ENCODE results near the gene TBC1D24.
"Not testable (repeated sequence)": the region's sequence is repeated elsewhere in the genome, so short reads cannot be mapped to it uniquely, and the experiment has no call there.

TBC1D24 gene

DNA sequence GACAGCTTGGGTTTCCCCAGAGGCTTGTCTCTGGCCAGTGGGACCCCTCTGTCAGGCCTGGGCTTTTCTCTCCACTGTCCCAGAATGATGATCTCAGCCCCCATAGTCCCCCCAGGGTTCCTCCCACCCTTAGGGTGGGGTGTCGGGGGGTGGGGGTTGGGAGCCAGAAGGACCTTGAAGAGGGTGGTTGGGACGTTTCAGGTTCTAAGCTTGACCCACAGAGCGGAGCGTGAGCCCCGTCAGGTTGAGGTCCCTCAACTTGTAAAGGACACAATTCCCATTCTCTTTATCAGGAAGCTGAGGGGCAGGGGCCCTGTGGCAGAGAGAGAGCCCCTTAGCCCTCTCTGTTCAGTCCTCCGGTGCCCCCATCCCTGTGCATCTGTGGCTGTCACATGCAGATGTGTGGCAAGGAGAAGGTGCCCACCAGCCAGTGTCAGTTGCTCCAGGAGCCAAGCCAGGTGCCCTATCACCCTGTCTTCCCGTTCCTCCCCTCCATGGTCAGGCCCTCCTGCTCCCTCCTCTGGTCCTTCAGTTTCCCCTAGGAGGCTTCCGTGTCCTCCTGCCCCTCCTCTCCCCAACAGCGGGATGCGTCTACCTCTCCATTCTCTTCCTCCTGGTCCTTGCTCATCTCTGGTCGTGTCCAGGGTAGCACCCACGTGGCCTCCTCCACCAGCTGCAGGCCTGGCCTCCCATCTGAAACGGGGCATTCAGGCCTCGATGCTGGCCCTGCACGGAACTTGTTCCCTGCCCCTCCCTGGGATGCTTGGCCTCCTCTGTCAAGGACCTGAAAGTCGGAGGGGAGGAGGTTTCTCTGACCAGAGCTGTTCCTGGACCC is 5.3 kb upstream of the TBC1D24 start:
- DNase-seq = no peak

DNA sequence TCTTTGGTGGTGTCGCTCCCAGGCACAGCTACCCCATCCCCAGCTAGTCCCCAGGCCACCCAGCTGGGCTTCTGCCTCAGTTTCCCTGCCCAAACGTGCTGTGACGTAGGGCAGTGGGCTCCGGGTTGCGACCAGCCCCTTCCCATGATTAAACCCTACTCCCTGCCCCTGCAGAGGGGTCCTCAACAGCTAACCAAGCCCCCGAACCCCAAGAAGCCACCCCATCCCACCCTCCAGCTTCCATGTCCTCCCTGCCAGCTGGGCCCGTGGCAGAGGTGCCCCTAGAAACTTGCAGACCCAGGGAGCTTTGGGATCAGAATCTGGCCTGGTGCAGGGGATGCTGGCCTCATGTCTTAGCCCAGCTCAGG is 4.7 kb upstream of the TBC1D24 start:
- no peak for DNase-seq

DNA sequence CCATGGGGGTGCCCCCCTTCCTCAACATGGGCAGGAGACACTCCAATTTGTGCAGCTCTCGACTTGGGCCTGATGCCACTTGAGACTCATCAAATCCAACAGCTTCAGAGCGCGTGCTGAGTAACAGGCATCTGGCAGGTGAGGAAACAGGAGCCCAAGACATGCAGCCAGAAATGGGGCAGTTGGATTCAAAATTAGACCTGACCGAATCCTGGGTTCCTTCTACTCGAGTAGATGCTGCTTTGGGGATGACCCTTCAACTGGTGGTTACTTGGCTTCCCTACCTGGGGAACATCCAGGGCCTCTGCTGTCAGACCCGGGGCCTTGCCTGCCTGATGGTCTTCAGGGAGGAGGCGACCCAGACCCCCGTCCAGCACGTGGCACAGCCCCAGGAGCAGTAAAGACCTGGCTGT is 4.3 kb upstream of the TBC1D24 start:
- no peak for DNase-seq

DNA sequence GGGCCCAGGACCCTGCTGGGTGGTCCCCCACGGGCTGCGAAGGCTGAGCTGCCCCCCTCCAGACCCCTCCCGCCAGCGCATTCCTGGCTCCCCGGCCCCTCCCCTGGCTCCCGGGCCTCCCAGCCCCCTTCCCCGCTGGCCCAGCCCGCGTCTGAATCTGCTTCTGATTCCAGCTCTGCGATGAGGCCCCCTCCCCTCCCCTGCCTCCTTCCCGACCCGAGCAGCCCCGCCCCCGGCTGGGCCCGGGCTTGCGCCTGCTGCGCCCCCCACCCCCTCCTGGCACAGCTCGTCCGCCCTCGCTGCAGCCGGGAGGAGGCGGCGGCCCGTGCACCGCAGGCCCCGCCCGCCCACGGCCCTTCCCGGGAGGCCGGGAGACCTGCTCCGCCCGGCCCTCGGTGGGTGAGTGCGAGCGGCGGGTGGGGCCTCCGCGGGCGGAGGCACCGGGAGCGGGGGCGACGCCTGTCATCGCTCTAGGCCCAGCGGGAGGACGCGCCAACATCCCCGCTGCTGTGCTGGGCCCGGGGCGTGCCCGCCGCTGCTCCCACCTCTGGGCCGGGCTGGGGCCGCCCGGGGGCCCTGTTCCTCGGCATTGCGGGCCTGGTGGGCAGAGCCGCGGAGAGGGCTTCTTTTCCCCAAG is 3.8 kb upstream of the TBC1D24 start, which contains the start of gene NTN3:
Gene NTN3, plus strand, starts transcription at position 282 of the 637 bp plus-strand sequence. CDS start 405 bp downstream, outside the sequence.
- no peak for DNase-seq

DNA sequence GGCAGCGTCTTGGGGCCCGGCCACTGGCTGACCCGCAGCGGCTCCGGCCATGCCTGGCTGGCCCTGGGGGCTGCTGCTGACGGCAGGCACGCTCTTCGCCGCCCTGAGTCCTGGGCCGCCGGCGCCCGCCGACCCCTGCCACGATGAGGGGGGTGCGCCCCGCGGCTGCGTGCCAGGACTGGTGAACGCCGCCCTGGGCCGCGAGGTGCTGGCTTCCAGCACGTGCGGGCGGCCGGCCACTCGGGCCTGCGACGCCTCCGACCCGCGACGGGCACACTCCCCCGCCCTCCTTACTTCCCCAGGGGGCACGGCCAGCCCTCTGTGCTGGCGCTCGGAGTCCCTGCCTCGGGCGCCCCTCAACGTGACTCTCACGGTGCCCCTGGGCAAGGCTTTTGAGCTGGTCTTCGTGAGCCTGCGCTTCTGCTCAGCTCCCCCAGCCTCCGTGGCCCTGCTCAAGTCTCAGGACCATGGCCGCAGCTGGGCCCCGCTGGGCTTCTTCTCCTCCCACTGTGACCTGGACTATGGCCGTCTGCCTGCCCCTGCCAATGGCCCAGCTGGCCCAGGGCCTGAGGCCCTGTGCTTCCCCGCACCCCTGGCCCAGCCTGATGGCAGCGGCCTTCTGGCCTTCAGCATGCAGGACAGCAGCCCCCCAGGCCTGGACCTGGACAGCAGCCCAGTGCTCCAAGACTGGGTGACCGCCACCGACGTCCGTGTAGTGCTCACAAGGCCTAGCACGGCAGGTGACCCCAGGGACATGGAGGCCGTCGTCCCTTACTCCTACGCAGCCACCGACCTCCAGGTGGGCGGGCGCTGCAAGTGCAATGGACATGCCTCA is 3.1 kb upstream of the TBC1D24 start:
- no peak for DNase-seq

DNA sequence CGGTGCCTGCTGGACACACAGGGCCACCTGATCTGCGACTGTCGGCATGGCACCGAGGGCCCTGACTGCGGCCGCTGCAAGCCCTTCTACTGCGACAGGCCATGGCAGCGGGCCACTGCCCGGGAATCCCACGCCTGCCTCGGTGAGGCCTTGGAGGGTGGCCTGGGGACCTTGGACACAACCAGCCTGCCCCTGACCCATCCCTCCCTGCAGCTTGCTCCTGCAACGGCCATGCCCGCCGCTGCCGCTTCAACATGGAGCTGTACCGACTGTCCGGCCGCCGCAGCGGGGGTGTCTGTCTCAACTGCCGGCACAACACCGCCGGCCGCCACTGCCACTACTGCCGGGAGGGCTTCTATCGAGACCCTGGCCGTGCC is 2.5 kb upstream of the TBC1D24 start:
- no peak for DNase-seq

DNA sequence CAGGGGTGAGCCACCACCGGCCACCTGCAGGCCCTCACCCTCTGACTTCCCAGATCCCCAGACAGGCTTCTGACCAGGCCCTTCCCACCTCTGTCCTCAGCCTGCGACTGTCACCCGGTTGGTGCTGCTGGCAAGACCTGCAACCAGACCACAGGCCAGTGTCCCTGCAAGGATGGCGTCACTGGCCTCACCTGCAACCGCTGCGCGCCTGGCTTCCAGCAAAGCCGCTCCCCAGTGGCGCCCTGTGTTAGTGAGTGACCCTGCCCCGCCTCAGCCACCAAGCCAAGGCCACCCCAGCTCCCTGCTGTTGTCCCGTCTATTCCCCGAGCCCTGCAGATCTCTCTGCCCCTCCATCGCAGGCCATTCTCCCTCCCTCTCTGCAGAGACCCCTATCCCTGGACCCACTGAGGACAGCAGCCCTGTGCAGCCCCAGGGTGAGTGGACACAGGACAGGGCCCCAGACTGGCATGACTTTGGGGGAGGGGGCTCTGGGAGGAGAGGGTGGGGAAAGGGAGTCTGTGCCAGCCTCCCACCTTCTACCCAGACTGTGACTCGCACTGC is 2.0 kb upstream of the TBC1D24 start:
- DNase-seq = no peak

DNA sequence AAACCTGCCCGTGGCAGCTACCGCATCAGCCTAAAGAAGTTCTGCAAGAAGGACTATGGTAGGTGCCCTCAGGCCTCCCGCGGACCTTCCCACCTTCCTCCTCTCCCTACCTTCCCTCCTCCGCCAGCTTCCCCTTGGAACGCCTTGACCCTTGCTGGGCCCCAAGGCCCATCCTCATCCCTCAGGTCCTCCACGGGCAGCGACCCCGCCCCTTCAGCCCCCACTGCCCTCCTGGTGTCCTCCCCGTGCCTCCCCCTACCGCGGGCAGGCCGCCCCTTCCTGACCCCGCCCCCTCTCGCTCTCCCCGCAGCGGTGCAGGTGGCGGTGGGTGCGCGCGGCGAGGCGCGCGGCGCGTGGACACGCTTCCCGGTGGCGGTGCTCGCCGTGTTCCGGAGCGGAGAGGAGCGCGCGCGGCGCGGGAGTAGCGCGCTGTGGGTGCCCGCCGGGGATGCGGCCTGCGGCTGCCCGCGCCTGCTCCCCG is 1.4 kb upstream of the TBC1D24 start:
- no peak for DNase-seq

DNA sequence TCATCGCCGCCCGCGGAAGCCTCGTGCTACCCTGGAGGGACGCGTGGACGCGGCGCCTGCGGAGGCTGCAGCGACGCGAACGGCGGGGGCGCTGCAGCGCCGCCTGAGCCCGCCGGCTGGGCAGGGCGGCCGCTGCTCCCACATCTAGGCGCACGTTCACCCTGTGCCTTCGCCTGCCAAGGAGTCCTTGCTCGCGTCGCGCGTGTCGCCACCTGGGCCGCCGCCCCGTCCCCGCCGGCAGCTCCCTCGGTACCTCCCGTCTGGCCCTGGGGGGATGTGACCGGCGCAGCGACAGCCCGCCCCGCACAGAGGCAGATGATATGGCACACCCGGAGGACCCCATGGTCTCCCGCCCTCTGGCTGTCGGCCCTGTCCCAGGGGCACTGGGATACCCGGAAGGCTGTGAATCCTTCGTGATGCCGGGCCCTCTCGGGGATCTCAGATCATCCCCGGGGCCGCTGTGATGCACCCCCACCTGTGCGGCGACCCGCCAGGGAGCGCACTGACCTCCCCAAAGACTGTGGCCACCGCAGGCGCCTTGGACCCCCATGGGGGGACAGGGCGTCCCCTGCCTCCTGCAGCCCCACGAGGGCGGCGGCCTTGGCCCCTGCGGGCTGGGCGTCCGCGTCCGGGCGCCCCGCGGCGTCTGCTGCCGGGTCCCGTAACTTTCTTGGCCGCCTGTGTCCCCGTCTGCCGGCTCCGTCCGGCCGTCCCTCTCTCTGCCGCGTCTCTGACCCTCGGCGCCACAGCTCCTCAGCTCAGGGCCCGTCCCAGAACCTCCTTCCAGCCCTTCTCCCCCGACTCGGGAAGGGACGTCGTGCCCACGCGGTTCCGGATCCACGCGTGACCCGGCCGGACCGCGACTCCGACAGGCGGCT is 689 bp upstream of the TBC1D24 start:
- DNase-seq = peak; percentile 30

DNA sequence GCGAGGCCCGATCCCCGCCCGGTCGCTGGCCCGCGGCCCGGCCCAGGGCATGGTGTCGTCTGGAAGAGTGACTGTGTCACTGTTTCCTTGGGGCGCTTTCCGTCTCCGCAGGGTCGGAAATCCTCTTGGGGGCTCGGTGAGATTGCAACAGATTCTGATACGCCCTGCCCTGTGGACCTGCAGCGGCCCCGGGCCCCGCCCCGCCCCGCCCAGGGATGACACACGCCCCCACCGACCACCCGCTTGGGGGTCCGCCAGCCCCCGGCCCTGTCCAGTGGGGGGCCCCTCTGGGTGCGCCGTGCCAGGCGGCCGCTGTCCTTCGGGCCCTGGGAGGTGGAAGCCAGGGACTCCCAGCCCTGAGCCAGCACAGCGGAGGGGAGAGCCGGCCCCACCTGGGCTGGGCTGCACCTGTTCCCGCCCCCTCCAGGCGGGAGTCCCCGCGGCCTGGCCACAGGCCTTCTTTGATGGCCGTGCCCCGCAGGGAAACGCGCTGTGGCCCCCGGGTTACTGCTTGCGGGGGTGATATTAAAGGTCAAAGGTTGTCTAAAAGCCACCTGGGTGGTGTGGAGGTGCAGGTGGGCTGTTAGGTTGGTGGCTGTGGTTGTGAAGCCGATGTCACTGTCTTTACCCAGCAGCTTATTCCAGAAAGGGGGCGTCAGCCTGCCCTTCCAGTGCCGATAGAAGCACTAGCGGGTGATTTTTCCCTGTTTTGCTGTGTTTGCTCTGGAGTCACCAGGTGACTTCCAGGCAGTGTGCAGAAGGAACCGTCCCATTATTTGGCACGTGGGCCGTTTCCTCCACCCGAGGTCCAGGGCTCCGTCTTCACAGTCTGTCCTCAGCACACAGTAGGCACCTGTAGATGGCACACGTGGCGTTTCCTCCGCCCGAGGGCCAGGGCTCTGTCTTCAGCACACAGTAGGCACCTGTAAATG is 752 bp downstream of the TBC1D24 start:
- DNase-seq = no peak

DNA sequence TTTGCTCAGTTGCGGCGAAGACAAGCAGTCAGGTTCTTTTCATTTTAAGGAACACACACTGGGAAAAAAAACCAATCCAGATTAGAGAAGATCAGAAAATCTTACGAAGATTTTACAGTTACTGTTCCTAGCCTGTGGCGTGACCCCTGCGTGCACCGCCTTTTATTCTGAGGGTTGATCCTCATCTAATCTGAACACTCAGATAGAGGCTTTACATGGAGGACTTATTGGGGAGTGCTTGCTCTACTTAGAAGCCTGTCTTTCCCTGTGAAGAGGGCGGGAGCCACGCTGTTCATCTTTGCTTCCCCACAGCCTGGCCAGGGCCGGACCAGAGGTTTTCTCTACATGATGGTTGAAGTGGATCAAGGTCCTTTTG is 1.4 kb downstream of the TBC1D24 start:
- DNase-seq = no peak

DNA sequence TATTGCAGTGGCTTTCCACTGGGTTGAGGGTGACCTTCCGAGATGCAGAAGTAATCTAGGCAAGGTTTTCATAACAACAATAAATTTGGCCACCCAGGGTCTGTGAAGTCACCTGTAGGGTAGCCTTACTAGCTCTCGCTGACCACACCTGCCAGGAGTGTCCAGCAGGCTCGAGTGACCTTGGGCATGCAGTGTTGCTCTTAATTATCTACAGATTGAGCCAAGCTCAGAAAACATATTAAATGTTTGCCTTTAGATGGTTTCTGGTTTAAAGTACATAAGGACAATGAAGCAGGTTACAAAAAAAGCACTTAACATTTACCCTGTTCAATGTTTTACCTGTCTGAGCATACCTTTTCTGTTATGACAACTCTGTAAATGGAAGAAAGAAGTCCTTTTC is 1.8 kb downstream of the TBC1D24 start:
- no peak for DNase-seq

DNA sequence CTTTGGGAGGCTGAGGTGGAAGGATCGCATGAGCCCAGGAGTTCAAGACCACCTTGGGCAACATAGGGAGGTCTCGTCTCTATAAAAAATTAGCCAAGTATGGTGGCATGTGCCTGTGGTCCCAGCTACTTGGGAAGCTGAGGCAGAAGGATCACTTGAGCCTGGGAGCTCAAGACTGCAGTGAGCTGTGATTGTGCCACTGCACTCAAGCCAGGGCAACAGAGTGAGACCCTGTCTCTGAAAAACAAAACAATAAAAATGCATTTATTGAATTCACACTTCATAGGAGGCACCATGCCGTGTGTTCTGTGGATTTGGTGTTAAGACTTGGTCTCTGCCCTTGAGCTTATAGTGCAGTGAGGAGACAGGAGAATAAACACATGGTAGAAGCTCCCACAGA is 2.4 kb downstream of the TBC1D24 start:
- DNase-seq = no peak

DNA sequence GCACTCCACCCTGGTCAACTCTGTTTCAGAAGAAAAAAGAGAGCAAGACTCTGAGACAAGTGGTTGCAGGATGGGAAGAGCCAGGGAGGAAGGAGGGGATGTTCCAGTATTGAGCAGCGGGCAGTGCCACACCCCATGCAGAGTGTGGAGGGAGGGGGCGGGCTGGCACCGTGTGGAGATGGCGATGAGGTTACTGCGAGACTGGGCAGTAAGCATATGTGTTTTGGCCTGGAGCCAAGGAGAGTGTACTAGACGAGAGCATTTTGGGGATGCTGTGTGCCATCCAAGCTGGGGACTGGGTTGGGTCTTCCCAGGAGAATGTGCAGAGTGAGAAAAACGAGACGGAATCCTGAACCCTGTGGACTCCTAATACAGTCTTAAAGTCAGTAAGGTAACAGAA is 3.4 kb downstream of the TBC1D24 start:
- no peak for DNase-seq

DNA sequence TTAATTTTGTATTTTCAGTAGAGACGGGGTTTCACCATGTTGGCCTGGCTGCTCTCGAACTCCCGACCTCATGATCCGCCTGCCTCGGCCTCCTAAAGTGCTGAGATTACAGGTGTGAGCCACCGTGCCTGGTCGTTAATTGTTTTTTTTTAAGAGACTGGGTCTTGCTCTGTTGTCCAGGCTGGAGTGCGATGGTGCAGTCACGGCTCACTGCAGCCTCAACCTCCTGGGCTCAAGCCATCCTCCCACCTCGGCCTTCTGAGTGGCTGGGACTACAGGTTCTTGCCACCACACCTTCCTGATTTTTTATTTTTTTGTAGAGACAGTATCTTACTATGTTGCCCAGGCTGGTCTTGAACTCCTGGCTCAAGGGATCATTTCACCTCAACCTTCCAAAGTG is 5.1 kb downstream of the TBC1D24 start:
- not testable (repeated sequence) for DNase-seq

DNA sequence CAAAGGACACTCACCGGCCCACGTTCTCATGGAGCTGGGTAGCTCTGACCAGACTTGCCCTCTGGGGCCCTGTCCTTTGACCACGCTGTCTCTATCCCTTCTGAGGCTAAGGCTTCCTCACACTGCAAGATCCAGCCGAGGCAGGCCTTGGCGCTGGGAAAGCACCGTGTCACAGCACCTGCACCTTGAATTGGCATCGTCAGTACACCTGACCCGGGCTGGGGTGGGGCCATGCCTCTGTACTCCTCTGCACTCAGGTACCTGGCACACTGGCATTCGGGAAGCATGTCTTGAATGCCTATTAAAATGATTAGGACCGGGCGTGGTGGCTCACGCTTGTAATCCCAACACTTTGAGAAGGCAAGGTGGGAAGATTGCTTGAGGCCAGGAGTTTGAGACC is 6.0 kb downstream of the TBC1D24 start:
- DNase-seq = no peak

DNA sequence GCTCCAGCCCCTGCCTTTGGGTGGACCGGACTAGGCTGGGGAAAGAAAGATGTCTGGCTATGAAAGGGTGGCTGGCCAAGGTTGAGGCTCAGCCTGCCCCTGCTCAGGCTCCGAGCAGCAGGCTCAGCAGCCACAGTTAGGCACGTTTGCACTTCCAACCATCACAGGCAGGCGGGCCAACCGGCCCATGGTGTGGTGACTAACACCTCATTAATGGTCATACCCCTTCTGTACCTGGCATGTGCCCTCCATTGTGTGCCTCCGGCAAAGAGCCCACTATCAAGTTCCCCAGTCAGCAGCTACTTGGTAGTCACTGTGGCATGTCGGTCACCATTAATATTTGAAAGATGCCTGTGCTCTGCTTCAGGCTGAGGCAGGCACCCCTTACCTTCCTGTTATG is 6.7 kb downstream of the TBC1D24 start:
- DNase-seq = no peak

DNA sequence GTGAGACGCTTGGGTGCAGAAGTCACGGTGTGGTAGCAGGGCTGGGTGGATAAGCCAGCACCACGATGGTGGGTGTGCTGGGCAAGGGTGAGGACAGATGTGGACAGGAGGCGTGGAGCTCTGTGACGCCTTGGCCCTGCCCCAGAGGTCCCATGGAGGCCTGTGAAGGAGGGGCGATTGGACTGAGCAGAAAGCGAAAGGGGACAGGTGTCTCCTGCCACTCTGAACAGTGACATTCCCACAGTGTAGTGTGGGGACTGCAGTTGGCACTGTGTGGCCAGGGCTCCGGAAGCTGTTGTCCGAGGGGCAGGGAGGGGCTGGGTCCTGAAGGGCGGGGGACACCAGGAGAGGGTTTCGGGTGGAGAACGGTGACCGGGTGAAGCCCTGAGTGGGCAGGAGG is 7.3 kb downstream of the TBC1D24 start:
- DNase-seq = no peak

DNA sequence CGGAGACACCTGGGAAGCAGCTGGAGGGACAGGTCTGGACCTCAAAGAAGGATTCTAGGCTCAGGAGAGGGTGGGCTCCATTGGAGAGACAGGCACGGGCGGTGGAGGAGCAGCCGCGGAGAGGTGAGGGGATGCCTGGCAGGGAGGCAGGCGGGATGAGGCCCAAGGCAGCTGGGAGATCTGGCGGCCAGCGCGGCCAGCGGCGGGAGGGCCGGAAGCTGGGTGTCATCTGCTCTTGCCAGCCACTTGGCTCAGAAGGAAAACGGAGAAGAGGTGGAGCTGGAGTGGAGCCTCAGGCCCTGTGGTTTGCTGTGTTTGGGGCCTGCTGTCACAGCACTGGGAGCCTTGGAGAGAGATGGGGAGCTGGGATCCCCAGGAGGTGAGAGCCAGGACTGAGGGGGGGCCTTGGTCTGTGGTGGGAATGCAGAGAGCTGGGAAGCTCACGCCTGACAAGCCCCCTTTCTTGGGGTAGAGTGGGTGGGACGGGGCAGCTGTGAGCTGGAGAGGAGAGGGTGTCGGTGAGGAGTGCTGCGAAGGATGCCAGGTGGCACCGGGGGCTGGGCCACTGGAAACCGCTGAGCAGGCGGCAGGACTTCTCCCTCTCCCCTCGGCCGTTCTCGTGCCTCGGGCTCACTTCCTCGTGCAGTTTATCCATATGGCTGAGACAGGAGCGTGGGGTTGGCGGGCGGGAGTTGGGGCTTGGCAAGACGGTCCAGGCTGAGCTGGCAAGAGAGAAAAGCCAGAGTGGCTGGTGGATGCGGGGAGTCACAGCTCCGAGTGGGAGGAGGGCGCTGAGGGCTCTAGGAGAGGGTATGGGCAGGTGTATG is 8.0 kb downstream of the TBC1D24 start:
- no peak for DNase-seq
